HG03108 (cell line): Measurements from ENCODE around the gene KCNIP1.
"Not testable (repeated sequence)": the region's sequence is repeated elsewhere in the genome, so short reads cannot be mapped to it uniquely, and the experiment has no call there.

ENCODE experiments used
- ATAC-seq: cut with Tn5 transposase; IDR thresholded peaks from one replicate; pipeline ENCODE4 v1.9.1; 2021; ENCODE audit warnings: moderate library complexity; ENCODE audit not compliant: unreplicated experiment

The KCNIP1 gene

GRCh38 chr5:170534941-170535340 lies 31.1 kb downstream of the KCNIP1 start:
- no peak for ATAC-seq

DNA sequence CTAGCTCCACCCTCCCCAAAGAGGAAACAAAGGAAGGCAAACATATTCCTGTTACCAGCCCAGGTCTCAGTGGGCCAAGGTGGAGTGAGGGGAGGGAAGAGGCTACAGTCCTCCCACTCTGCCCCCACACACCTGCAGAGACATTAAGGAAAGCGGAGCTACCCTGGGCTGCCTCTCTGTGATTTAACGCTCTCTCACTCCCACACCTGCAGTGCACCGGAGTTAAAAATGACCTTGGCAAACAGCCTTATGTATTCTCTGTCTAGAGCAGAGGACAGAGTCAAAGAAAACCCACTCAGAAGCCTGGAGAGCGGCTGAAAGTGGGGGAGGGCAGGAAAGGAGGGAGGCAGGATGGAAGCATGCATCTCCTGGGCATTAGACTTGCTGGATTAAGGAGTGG lies 32.7 kb downstream of the KCNIP1 start:
- no peak for ATAC-seq

DNA sequence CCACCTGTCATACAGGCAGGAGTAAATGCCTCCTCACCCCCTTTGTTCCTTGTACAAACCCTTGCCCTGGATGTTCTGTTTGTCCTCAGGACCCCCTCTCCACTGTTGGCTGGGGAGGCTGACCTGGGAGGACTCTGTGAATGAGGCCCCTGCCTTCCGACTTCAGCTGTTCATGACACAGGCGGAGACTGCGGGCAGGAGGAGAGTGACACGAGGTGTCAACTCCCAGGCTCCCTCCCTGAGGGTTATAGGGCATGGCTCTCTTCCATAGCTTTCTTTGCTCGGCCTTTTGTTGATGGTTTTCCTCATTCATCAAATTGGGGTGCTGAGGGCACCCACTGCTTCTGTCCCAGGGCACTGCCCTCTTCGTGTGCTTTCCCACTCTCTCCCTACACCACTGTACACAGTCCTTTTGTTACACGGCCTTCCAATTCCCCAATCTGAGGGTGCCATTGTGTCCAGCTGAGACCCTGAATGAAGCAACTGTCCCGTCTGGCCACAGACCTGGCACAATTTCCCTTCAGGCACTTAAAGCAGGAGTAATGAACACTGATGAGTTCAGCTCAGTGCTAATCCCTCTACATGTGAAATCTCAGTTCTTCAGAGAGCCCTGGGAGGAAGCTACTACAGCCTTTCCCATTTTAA lies 33.8 kb downstream of the KCNIP1 start:
- ATAC-seq = no peak

- ATAC-seq = no peak
These were observed 34.3 kb downstream of the KCNIP1 start for GRCh38 chr5:170538096-170538465.

DNA sequence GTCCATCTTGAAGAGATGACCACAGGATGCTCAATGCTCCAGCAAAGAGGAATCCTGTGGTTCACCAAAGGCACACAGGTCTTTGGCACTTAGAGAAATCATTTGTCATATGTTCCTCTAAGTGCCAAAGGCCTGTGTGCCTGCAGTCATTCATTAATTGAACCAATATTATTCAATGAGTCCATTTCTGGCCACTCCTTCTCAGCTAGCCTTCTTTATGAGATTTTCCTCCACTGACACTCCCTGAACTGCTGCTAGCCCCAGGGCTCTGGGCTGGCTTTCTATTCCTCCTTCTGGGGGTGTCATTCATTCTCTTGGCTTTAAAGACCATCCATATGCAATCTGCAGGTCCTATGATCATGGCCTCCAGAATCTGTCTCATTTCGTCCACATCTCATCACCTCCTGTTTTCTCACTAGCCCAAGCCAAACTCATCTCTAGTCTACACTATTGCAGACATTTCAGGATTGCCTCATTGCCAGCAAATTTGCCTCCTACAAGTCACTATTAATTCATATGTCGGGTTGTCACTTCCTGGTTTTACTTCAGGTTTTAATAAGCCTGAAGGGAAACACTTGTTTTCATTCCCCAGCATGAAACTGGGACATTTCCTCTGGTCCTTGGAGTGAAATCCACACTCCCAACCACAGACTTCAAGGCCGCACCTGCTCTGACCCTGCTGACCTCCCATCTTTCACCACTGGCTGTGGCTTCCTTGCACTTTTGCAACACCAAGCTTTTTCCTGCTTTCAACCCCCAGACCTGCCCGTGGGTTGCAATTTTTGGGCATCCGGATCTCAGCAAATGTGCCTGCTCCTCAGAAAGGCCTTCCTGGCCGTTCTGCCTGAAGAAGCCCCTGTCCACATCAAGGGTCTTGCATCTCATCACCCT lies 35.1 kb downstream of the KCNIP1 start:
- ATAC-seq = no peak

- no peak for ATAC-seq
These were observed 36.5 kb downstream of the KCNIP1 start for GRCh38 chr5:170540271-170540670.

- no peak for ATAC-seq
These were observed 37.4 kb downstream of the KCNIP1 start for GRCh38 chr5:170541146-170541769.

- ATAC-seq = no peak
These were observed 39.0 kb downstream of the KCNIP1 start for GRCh38 chr5:170542691-170543293.

- ATAC-seq = no peak
These were observed 41.5 kb downstream of the KCNIP1 start for GRCh38 chr5:170545313-170545712.

DNA sequence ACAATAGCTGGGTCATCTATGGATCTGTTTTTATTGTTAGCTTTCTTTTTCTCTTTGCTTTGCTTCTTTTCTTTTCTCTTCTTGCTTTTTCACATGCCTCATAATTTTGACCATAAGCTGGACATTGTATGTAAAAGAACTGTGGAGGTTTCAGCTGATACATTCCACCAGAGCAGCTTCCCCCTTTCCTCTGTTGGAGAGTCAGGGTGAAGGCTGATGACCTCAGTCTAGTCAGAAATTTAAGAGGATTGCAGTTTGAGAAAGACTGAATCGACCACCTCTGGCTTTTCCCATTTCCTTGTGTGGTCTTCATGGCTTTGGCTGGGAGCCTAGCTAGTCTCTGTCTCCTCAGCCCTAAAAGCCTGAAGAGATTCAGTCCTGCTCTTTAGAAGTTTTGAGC lies 42.0 kb downstream of the KCNIP1 start:
- ATAC-seq = no peak

GRCh38 chr5:170546282-170546681 lies 42.5 kb downstream of the KCNIP1 start:
- ATAC-seq = no peak

DNA sequence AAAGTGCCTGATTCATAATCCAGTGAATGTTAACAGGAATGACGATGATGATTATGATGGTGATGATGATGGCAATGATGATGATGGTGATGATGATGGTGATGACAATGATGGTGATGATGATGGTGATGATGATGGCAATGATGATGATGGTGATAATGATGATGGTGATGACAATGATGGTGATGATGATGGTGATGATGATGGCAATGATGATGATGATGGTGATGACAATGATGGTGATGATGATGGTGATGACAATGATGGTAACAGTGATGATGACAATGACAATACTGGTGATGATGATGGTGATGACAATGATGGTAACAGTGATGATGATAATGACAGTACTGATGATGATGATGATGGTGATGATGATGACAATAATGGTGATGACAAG lies 46.6 kb downstream of the KCNIP1 start:
- ATAC-seq = not testable (repeated sequence)

DNA sequence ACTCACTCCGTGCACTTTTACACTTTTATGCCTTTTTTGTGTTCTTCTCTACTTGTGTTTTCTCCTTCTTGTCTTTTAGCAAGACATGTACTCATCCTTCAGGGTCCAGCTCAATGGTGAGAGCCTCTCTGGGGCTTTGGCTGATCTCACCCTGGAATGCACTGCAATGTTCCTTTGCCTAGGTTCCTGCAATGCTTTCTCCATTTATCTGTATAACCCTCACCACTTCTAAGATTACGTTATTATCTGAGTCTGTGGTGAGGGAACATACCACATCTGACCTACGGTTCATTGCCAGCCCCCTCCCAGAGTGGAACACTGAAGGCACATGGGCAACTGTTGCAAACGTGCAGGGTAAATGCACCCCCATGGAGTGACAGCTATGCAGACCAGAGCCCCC lies 47.3 kb downstream of the KCNIP1 start:
- no peak for ATAC-seq

- ATAC-seq = no peak
These were observed 47.8 kb downstream of the KCNIP1 start for GRCh38 chr5:170551622-170552021.

DNA sequence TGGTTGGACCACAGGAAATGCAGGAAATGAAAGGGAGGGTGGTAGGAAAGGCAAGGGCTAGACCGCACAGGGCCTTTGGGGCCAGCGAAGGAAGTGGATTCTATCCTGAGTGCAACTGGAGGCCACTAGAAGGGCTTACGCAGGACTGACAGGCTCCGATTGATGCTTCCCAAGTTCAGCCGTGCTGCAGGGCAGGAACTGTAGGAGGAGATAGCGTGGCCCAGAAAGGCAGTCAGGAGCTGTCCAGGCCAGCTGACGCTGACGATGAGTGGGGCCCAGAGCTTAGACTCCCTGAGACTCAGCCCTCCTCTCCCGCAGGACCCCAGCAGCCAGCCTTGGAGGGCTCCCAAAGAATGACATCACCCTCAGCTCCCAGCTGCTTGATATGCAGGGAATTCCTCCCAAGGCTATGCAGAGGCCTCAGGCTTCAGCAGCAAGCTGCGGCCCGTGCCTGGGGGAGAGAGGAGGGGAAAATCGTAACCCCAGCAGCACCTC lies 48.8 kb downstream of the KCNIP1 start:
- no peak for ATAC-seq

- no peak for ATAC-seq
These were observed 49.4 kb downstream of the KCNIP1 start for GRCh38 chr5:170553218-170553617.

GRCh38 chr5:170554521-170555267 lies 50.9 kb downstream of the KCNIP1 start:
- ATAC-seq = no peak

DNA sequence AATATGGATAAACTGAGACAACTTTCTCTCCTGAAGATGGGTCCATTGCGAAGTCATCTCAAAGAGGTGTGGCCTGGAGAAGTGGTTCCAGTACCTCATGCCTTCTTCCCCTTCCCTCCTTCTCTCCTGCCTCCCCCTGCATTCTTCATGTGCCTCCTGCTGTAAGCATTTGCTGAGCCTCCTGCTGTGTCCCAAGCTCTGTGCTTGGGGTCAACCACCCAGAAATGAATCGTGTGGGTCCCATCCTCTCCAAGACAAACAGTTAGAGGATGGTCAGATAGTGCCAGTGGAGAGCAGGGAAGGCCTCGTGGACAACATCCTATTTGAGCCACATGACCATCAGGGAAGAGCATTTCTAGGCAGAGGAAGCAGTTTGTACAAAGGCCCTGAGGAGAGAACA lies 53.5 kb downstream of the KCNIP1 start:
- ATAC-seq = no peak

GRCh38 chr5:170559296-170559695 lies 55.5 kb downstream of the KCNIP1 start:
- ATAC-seq = no peak

DNA sequence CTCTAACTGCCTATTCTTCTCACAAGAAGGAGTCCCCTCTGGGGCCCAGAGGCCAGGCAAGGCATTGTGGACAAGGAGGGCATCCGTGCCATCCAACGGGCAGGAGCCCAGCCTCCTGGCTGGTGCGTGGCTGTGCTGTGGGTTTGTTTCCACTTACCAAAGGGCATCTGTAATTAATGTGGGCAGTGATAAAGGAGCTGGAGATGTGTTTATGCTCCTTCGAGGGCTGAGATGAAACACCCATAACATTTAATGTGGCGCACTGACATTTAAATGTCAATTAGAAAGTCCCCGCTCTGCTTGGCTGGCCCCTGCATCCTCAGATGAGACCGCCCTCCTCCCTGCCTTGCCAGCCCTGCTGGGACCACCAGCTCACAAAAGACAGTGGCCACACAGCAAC lies 57.1 kb downstream of the KCNIP1 start:
- ATAC-seq = no peak
